K562 (cell line): Measurements from ENCODE around the gene HMBS. TPM values are rescaled to one million over a fixed set of nuclear protein-coding genes. Genes with fewer than 3 reads are reported as not detected.
A peak's percentile ranks its signal among the peaks of the same experiment; 100 is the strongest.

Experiments
- ASH1L ChIP-seq: fragments of 450-650 bp; IDR thresholded peaks from 2 replicates; pipeline ENCODE4 v1.6.1; 2018; ENCODE audit warnings: borderline replicate concordance, mild to moderate bottlenecking, low read depth; ENCODE audit not compliant: partially characterized antibody
- CBX3 ChIP-seq, 2 experiments: IDR thresholded peaks; 1 replicate in 1 of 2; 2 replicates in 1 of 2; pipeline ENCODE4 v1.6.1; 2012; ENCODE audit warnings: inconsistent platforms in 2 of 2, low read length in 2 of 2, borderline replicate concordance in 1 of 2, control low read depth in 1 of 2
- DACH1 ChIP-seq: fragments of 450-650 bp; IDR thresholded peaks from 2 replicates; pipeline ENCODE4 v1.6.1; 2018; ENCODE audit not compliant: partially characterized antibody
- ELF1 ChIP-seq: fragments of 200-800 bp; sonication (Bioruptor generic); IDR thresholded peaks from 2 replicates; pipeline ENCODE4 v1.6.1; 2016; ENCODE audit warnings: missing genetic modification characterization, missing compliant biosample characterization
- FOXM1 ChIP-seq, 2 experiments: fragments of 450-650 bp in 1 of 2; sonication (generic) in 1 of 2; formaldehyde crosslinking in 1 of 2; IDR thresholded peaks; 2 replicates each; pipeline versions ENCODE4 v1.6.1 to v1.9.0; 2017 to 2022; ENCODE audit warnings: low read depth in 2 of 2, mild to moderate bottlenecking in 2 of 2, missing genetic modification reagents in 1 of 2, moderate library complexity in 1 of 2
- NFE2 ChIP-seq: IDR thresholded peaks from 2 replicates; pipeline ENCODE4 v1.6.1; 2014; ENCODE audit warnings: antibody characterized with exemption, low read depth
- NUFIP1 ChIP-seq: fragments of 450-650 bp; IDR thresholded peaks from 2 replicates; pipeline ENCODE4 v1.6.1; 2018; ENCODE audit not compliant: partially characterized antibody
- RCOR1 ChIP-seq, 2 experiments: IDR thresholded peaks; 2 replicates each; pipeline ENCODE4 v1.6.1; 2012; ENCODE audit warnings: low read depth in 2 of 2, low read length in 2 of 2, borderline replicate concordance in 1 of 2, improper control_type of control experiment in 1 of 2
- REST ChIP-seq, 2 experiments: fragments of 450-650 bp; formaldehyde crosslinking in 1 of 2; IDR thresholded peaks; 2 replicates each; pipeline versions ENCODE4 v1.4.0 to v1.6.1; 2014 to 2020; ENCODE audit warnings: mild to moderate bottlenecking in 2 of 2, borderline replicate concordance in 1 of 2, low read depth in 1 of 2
- SREBF2 ChIP-seq: sonication (generic); formaldehyde crosslinking; IDR thresholded peaks from 2 replicates; pipeline ENCODE4 v1.4.0; 2020; ENCODE audit warnings: mild to moderate bottlenecking, missing genetic modification reagents
- ZBTB5 ChIP-seq: fragments of 450-650 bp; IDR thresholded peaks from 2 replicates; pipeline ENCODE4 v1.6.1; 2017; ENCODE audit warnings: antibody characterized with exemption
- ZFP36 ChIP-seq: fragments of 150-350 bp; IDR thresholded peaks from 2 replicates; pipeline ENCODE4 v1.6.1; 2018; ENCODE audit warnings: low read length, low read depth; ENCODE audit not compliant: partially characterized antibody
- ZNF212 ChIP-seq: fragments of 450-650 bp; formaldehyde crosslinking; IDR thresholded peaks from 2 replicates; pipeline ENCODE4 v1.4.0; 2020; ENCODE audit warnings: mild to moderate bottlenecking
- ZNF398 ChIP-seq: fragments of 250-450 bp; sonication (Bioruptor Pico); IDR thresholded peaks from 2 replicates; pipeline ENCODE4 v1.8.0; 2021; ENCODE audit warnings: moderate library complexity, mild to moderate bottlenecking, inconsistent platforms
- polyA plus RNA-seq, 8 experiments: library from polyadenylated mRNA; depleted of rRNA in 4 of 8; stranded (reverse) in 5 of 8; unstranded in 3 of 8; fragments of >200 nt; fragmentation: Nextera tagmentation in 2 of 8; fragmentation: Illumina TruSeq in 1 of 8; extraction: Ambion mirVana in 2 of 8; extraction: Trizol in 1 of 8; gene quantifications; 2 replicates each; pipeline versions ENCODE4 v1.2.1 to v1.2.3, GENCODE V29; 2011 to 2014; ENCODE audit warnings: inconsistent platforms in 1 of 8, missing spikeins in 1 of 8
- total RNA-seq, 7 experiments: library from RNA; depleted of rRNA in 6 of 7; stranded (reverse); fragments of >200 nt in 6 of 7; fragmentation: Illumina TruSeq in 2 of 7; extraction: Trizol in 2 of 7; gene quantifications; 2 replicates each; pipeline versions ENCODE4 v1.2.1 to v1.2.3, GENCODE V29; 2011 to 2021; ENCODE audit warnings: low replicate concordance in 1 of 7

The HMBS gene
- total and polyA plus RNA-seq, 9 of the 15 experiments (the other 6 are each of a cell fraction or from before 2014, with no cell fraction given), result 56.9 to 385 (median 286) TPM

- no peak for TF ChIP-seq ZBTB5
- TF ChIP-seq ZFP36, result peak; percentile 78
- TF ChIP-seq RCOR1 (IDR thresholded peaks at IDR 0.05; ENCODE audit: borderline replicate concordance in 1 of 2, low read depth in 2 of 2, low read length in 2 of 2), result peak in 1 of 2 experiments; percentile 60; a peak in 2 of 4 replicates
- no peak for TF ChIP-seq NUFIP1
- no peak for TF ChIP-seq NFE2
- TF ChIP-seq ASH1L, result no peak
- TF ChIP-seq ELF1 (tag), result peak; percentile 81
- no peak for TF ChIP-seq ZNF212 (CRISPR knock-in tag)
- peak; percentile 27; the same call in 1 of the 2 replicates for TF ChIP-seq FOXM1 (IDR thresholded peaks at IDR 0.05; ENCODE audit: low read depth)
- TF ChIP-seq FOXM1 (CRISPR knock-in tag; IDR thresholded peaks at IDR 0.05; ENCODE audit: low read depth), result no peak
- no peak for TF ChIP-seq SREBF2 (CRISPR knock-in tag)
- TF ChIP-seq REST (IDR thresholded peaks at IDR 0.05; ENCODE audit: borderline replicate concordance), result no peak
- peak; percentile 32; the same call in 1 of the 2 replicates for TF ChIP-seq REST (CRISPR knock-in tag; IDR thresholded peaks at IDR 0.05; ENCODE audit: low read depth)
- TF ChIP-seq ZNF398 (CRISPR knock-in tag), result no peak
- TF ChIP-seq CBX3 (IDR thresholded peaks at IDR 0.05; ENCODE audit: borderline replicate concordance in 1 of 2, low read length in 2 of 2), result peak in 1 of 2 experiments; percentile 73; a peak in 1 of 3 replicates
- no peak for TF ChIP-seq DACH1
Measured at GRCh38 chr11:119057000-119057769, 27.5 kb upstream of the HMBS start, which contains the start of gene HYOU1 (continued).
